Measurements from ENCODE around the gene ABCG1.

ABCG1 gene

GRCh38 chr21:42343963-42344510 lies 125.1 kb downstream of the ABCG1 start:
- in situ Hi-C loops (cut with MboI; ENCODE audit: low sequenced_read_pairs, unreplicated experiment): no loop called here
- no peak for DNase-seq (ENCODE audit: low spot score)
- TF ChIP-seq, protein P1, sequence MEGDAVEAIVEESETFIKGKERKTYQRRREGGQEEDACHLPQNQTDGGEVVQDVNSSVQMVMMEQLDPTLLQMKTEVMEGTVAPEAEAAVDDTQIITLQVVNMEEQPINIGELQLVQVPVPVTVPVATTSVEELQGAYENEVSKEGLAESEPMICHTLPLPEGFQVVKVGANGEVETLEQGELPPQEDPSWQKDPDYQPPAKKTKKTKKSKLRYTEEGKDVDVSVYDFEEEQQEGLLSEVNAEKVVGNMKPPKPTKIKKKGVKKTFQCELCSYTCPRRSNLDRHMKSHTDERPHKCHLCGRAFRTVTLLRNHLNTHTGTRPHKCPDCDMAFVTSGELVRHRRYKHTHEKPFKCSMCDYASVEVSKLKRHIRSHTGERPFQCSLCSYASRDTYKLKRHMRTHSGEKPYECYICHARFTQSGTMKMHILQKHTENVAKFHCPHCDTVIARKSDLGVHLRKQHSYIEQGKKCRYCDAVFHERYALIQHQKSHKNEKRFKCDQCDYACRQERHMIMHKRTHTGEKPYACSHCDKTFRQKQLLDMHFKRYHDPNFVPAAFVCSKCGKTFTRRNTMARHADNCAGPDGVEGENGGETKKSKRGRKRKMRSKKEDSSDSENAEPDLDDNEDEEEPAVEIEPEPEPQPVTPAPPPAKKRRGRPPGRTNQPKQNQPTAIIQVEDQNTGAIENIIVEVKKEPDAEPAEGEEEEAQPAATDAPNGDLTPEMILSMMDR (IDR thresholded peaks at IDR 0.05; ENCODE audit: borderline replicate concordance, control extremely low read depth, extremely low read depth, insufficient read depth, missing control alignments): no peak

DNA sequence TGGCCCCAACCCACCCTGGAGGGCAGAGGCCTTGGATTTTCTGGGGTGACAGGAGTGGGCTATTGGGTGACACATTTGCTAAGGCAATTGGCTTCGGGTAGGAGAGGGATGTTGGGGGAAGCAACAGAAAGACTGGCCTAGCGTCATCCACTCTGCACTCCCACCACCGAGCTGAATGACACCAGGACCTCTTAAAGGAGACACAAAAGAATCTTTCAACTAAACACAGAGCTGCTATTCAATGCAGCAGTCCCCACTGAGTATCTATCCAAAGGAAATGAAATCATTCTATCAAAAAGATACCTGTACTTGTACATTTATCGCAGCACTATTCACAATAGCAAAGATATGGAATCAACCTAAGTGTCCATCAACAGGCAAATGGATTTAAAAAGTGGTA lies 125.7 kb downstream of the ABCG1 start:
- in situ Hi-C loops (cut with MboI; ENCODE audit: low sequenced_read_pairs, unreplicated experiment): no loop called here
- TF ChIP-seq, protein P1 (IDR thresholded peaks at IDR 0.05; ENCODE audit: borderline replicate concordance, control extremely low read depth, extremely low read depth, insufficient read depth, missing control alignments): no peak
- no peak for DNase-seq (ENCODE audit: low spot score)

DNA sequence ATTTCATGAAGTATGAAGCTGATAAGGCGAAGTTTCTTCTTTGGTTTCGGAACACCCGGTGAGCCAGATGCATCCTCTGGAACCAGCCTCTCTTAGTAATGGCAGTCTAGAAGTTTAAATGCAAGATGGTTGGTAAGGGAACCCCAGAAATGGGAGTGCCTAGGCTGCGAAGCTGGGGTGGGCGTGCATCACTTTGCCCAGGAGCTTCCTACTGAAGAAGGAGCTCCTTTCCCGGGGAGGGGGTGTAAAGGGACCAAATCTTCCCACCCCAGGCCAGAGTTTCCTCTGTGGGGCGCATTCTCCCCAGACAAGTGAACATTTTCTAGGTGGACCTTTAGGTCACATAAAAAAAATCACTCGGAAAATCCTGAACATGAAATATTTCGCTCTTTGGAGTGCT lies 127.5 kb downstream of the ABCG1 start:
- no peak for DNase-seq (ENCODE audit: low spot score)
- in situ Hi-C loops (cut with MboI; ENCODE audit: low sequenced_read_pairs, unreplicated experiment): no loop called here
- TF ChIP-seq, protein P1 (IDR thresholded peaks at IDR 0.05; ENCODE audit: borderline replicate concordance, control extremely low read depth, extremely low read depth, insufficient read depth, missing control alignments): no peak

Measured in GM13976 (cell line).